ENCODE results near the gene UGGT2.
"Not testable (repeated sequence)": the region's sequence is repeated elsewhere in the genome, so short reads cannot be mapped to it uniquely, and the experiment has no call there.

UGGT2 gene

GRCh38 chr13:96080676-96081075 is 27.5 kb upstream of the UGGT2 start:
- Histone ChIP-seq H3K4me1 (ENCODE audit: insufficient read depth, low read length) (no peaks in the 10 kb centered on the region), H3K4me3 (ENCODE audit: low read depth in 1 of 2, low read length in 2 of 2) (no peak overlapping the region), H3K9ac (ENCODE audit: low read length) (no peak overlapping the region), H3K9me3 (ENCODE audit: low read length) (no peaks in the 10 kb centered on the region), H3K27ac (ENCODE audit: low read depth, low read length) (no peak overlapping the region), H3K36me3 (ENCODE audit: insufficient read depth, low read length) (no peaks in the 10 kb centered on the region), H3K27me3 (ENCODE audit: control insufficient read depth in 1 of 2, insufficient read depth in 2 of 2, low read length in 2 of 2) (no peaks in the 10 kb centered on the region)

- no peaks in the 10 kb centered on the region for H3K4me1 ChIP-seq (ENCODE audit: insufficient read depth, low read length)
- H3K9ac ChIP-seq (ENCODE audit: low read length): no peak overlapping the region
- H3K4me3 ChIP-seq (ENCODE audit: low read depth in 1 of 2, low read length in 2 of 2): no peak overlapping the region
- no peaks in the 10 kb centered on the region for H3K9me3 ChIP-seq (ENCODE audit: low read length)
- H3K36me3 ChIP-seq (ENCODE audit: insufficient read depth, low read length): no peaks in the 10 kb centered on the region
- H3K27ac ChIP-seq (ENCODE audit: low read depth, low read length): no peak overlapping the region
- H3K27me3 ChIP-seq (ENCODE audit: control insufficient read depth in 1 of 2, insufficient read depth in 2 of 2, low read length in 2 of 2): no peaks in the 10 kb centered on the region
Observed at GRCh38 chr13:96075953-96076543, 22.8 kb upstream of the UGGT2 start.

- Histone ChIP-seq H3K27ac (ENCODE audit: low read depth, low read length) (no peak overlapping the region), H3K9ac (ENCODE audit: low read length) (no peak overlapping the region), H3K9me3 (ENCODE audit: low read length) (no peaks in the 10 kb centered on the region), H3K36me3 (ENCODE audit: insufficient read depth, low read length) (no peaks in the 10 kb centered on the region), H3K4me1 (ENCODE audit: insufficient read depth, low read length) (no peaks in the 10 kb centered on the region), H3K4me3 (ENCODE audit: low read depth in 1 of 2, low read length in 2 of 2) (no peak overlapping the region), H3K27me3 (ENCODE audit: control insufficient read depth in 1 of 2, insufficient read depth in 2 of 2, low read length in 2 of 2) (no peaks in the 10 kb centered on the region)
Observed at GRCh38 chr13:96072392-96072791, 19.2 kb upstream of the UGGT2 start.

- H3K4me3 ChIP-seq (ENCODE audit: low read depth in 1 of 2, low read length in 2 of 2): no peak overlapping the region
- H3K9me3 ChIP-seq (ENCODE audit: low read length): no peaks in the 10 kb centered on the region
- no peaks in the 10 kb centered on the region for H3K4me1 ChIP-seq (ENCODE audit: insufficient read depth, low read length)
- no peaks in the 10 kb centered on the region for H3K36me3 ChIP-seq (ENCODE audit: insufficient read depth, low read length)
- no peak overlapping the region for H3K9ac ChIP-seq (ENCODE audit: low read length)
- H3K27ac ChIP-seq (ENCODE audit: low read depth, low read length): no peak overlapping the region
- H3K27me3 ChIP-seq (ENCODE audit: control insufficient read depth in 1 of 2, insufficient read depth in 2 of 2, low read length in 2 of 2): no peaks in the 10 kb centered on the region
Observed at GRCh38 chr13:96071504-96071903, 18.3 kb upstream of the UGGT2 start.

- no peaks in the 10 kb centered on the region for H3K4me1 ChIP-seq (ENCODE audit: insufficient read depth, low read length)
- no peak overlapping the region for H3K4me3 ChIP-seq (ENCODE audit: low read depth in 1 of 2, low read length in 2 of 2)
- no peak overlapping the region for H3K9ac ChIP-seq (ENCODE audit: low read length)
Observed at GRCh38 chr13:96068729-96069128, 15.5 kb upstream of the UGGT2 start.

GRCh38 chr13:96065849-96066248 is 12.6 kb upstream of the UGGT2 start:
- H3K4me3 ChIP-seq (ENCODE audit: low read depth in 1 of 2, low read length in 2 of 2): no peak overlapping the region
- no peaks in the 10 kb centered on the region for H3K4me1 ChIP-seq (ENCODE audit: insufficient read depth, low read length)
- H3K27me3 ChIP-seq (ENCODE audit: control insufficient read depth in 1 of 2, insufficient read depth in 2 of 2, low read length in 2 of 2): no peaks in the 10 kb centered on the region
- no peak overlapping the region for H3K9ac ChIP-seq (ENCODE audit: low read length)
- H3K27ac ChIP-seq (ENCODE audit: low read depth, low read length): no peak overlapping the region
- no peaks in the 10 kb centered on the region for H3K9me3 ChIP-seq (ENCODE audit: low read length)
- H3K36me3 ChIP-seq (ENCODE audit: insufficient read depth, low read length): no peaks in the 10 kb centered on the region

More at GRCh38 chr13:96068729-96069128, 15.5 kb upstream of the UGGT2 start:
- no peaks in the 10 kb centered on the region for H3K36me3 ChIP-seq (ENCODE audit: insufficient read depth, low read length)
- no peak overlapping the region for H3K27ac ChIP-seq (ENCODE audit: low read depth, low read length)
- no peaks in the 10 kb centered on the region for H3K27me3 ChIP-seq (ENCODE audit: control insufficient read depth in 1 of 2, insufficient read depth in 2 of 2, low read length in 2 of 2)
- H3K9me3 ChIP-seq (ENCODE audit: low read length): no peaks in the 10 kb centered on the region

- Histone ChIP-seq H3K4me1 (ENCODE audit: insufficient read depth, low read length) (peaks cover 7% of the 10 kb centered on the region), H3K9me3 (ENCODE audit: low read length) (no peaks in the 10 kb centered on the region), H3K36me3 (ENCODE audit: insufficient read depth, low read length) (no peaks in the 10 kb centered on the region), H3K27ac (ENCODE audit: low read depth, low read length) (peak overlapping the region; percentile 75), H3K27me3 (ENCODE audit: control insufficient read depth in 1 of 2, insufficient read depth in 2 of 2, low read length in 2 of 2) (no peaks in the 10 kb centered on the region), H3K4me3 (ENCODE audit: low read depth in 1 of 2, low read length in 2 of 2) (peak overlapping the region; percentile 77 to 94), H3K9ac (ENCODE audit: low read length) (peak overlapping the region; percentile 58)
Observed at GRCh38 chr13:96052656-96053002, 572 bp downstream of the UGGT2 start.

- peak overlapping the region in 1 of 2 donors; percentile 77 for H3K4me3 ChIP-seq (ENCODE audit: low read depth in 1 of 2, low read length in 2 of 2)
- H3K27ac ChIP-seq (ENCODE audit: low read depth, low read length); H3K27me3 ChIP-seq (ENCODE audit: control insufficient read depth in 1 of 2, insufficient read depth in 2 of 2, low read length in 2 of 2); H3K36me3 ChIP-seq (ENCODE audit: insufficient read depth, low read length); H3K4me1 ChIP-seq (ENCODE audit: insufficient read depth, low read length); H3K9me3 ChIP-seq (ENCODE audit: low read length); H3K9ac ChIP-seq (ENCODE audit: low read length): not testable (repeated sequence)
Observed at GRCh38 chr13:96051946-96052345, 1.3 kb downstream of the UGGT2 start.

- H3K9me3 ChIP-seq (ENCODE audit: low read length); H3K4me1 ChIP-seq (ENCODE audit: insufficient read depth, low read length); H3K36me3 ChIP-seq (ENCODE audit: insufficient read depth, low read length); H3K27me3 ChIP-seq (ENCODE audit: control insufficient read depth in 1 of 2, insufficient read depth in 2 of 2, low read length in 2 of 2); H3K27ac ChIP-seq (ENCODE audit: low read depth, low read length); H3K9ac ChIP-seq (ENCODE audit: low read length); H3K4me3 ChIP-seq (ENCODE audit: low read depth in 1 of 2, low read length in 2 of 2): not testable (repeated sequence)
Observed at GRCh38 chr13:96051491-96051890, 1.7 kb downstream of the UGGT2 start.

- H3K9ac ChIP-seq (ENCODE audit: low read length); H3K4me1 ChIP-seq (ENCODE audit: insufficient read depth, low read length); H3K36me3 ChIP-seq (ENCODE audit: insufficient read depth, low read length); H3K27me3 ChIP-seq (ENCODE audit: control insufficient read depth in 1 of 2, insufficient read depth in 2 of 2, low read length in 2 of 2); H3K4me3 ChIP-seq (ENCODE audit: low read depth in 1 of 2, low read length in 2 of 2); H3K27ac ChIP-seq (ENCODE audit: low read depth, low read length); H3K9me3 ChIP-seq (ENCODE audit: low read length): not testable (repeated sequence)
Observed at GRCh38 chr13:96050955-96051354, 2.2 kb downstream of the UGGT2 start.

GRCh38 chr13:96046449-96047126 is 6.6 kb downstream of the UGGT2 start:
- not testable (repeated sequence) for H3K4me1 ChIP-seq (ENCODE audit: insufficient read depth, low read length); H3K9ac ChIP-seq (ENCODE audit: low read length); H3K9me3 ChIP-seq (ENCODE audit: low read length); H3K36me3 ChIP-seq (ENCODE audit: insufficient read depth, low read length); H3K27me3 ChIP-seq (ENCODE audit: control insufficient read depth in 1 of 2, insufficient read depth in 2 of 2, low read length in 2 of 2); H3K27ac ChIP-seq (ENCODE audit: low read depth, low read length); H3K4me3 ChIP-seq (ENCODE audit: low read depth in 1 of 2, low read length in 2 of 2)

GRCh38 chr13:96044238-96044637 is 9.0 kb downstream of the UGGT2 start:
- Histone ChIP-seq H3K9me3 (ENCODE audit: low read length) (no peaks in the 10 kb centered on the region), H3K4me1 (ENCODE audit: insufficient read depth, low read length) (no peaks in the 10 kb centered on the region), H3K27ac (ENCODE audit: low read depth, low read length) (no peak overlapping the region), H3K9ac (ENCODE audit: low read length) (no peak overlapping the region), H3K27me3 (ENCODE audit: control insufficient read depth in 1 of 2, insufficient read depth in 2 of 2, low read length in 2 of 2) (no peaks in the 10 kb centered on the region), H3K36me3 (ENCODE audit: insufficient read depth, low read length) (no peaks in the 10 kb centered on the region), H3K4me3 (ENCODE audit: low read depth in 1 of 2, low read length in 2 of 2) (no peak overlapping the region)
